Osteoblast (primary cell): ENCODE results near the gene HORMAD2. TPM values are rescaled to one million over a fixed set of nuclear protein-coding genes. Genes with fewer than 3 reads are reported as not detected.

ENCODE experiments used
- DNase-seq: peaks from one replicate; pipeline ENCODE4 v3.0.0; 2011; ENCODE audit warnings: low spot score, mixed read lengths; ENCODE audit not compliant: insufficient read length; ENCODE audit errors: missing footprints
- H2AFZ ChIP-seq: 2 replicates; pipeline ENCODE4 v1.6.0; 2011; ENCODE audit warnings: mild to moderate bottlenecking, low read length
- H3K27ac ChIP-seq: 2 replicates; pipeline ENCODE4 v1.5.1; 2011; ENCODE audit warnings: mild to moderate bottlenecking, low read depth, low read length, moderate library complexity
- H3K27me3 ChIP-seq: 2 replicates; pipeline ENCODE4 v1.6.0; 2012; ENCODE audit warnings: mild to moderate bottlenecking, control low read depth, inconsistent platforms, low read length, moderate library complexity; ENCODE audit not compliant: insufficient read depth
- H3K36me3 ChIP-seq: 2 replicates; pipeline ENCODE4 v1.5.1; 2011; ENCODE audit warnings: mild to moderate bottlenecking, low read length, control low read depth, moderate library complexity; ENCODE audit not compliant: insufficient read depth
- H3K4me1 ChIP-seq: 2 replicates; pipeline ENCODE4 v1.5.1; 2011; ENCODE audit warnings: mild to moderate bottlenecking, low read length, control low read depth, moderate library complexity; ENCODE audit not compliant: insufficient read depth
- H3K4me2 ChIP-seq: 2 replicates; pipeline ENCODE4 v1.6.0; 2011; ENCODE audit warnings: mild to moderate bottlenecking, low read length; ENCODE audit not compliant: insufficient read depth
- H3K4me3 ChIP-seq: fragments of 200-600 bp; sonication (generic); 3 replicates; pipeline ENCODE4 v1.5.1; 2012; ENCODE audit warnings: mild to moderate bottlenecking, low read length, inconsistent platforms; ENCODE audit not compliant: insufficient read depth
- H3K79me2 ChIP-seq: 2 replicates; pipeline ENCODE4 v1.6.0; 2012; ENCODE audit warnings: mild to moderate bottlenecking, low read length, control low read depth, inconsistent platforms; ENCODE audit not compliant: insufficient read depth
- H3K9me3 ChIP-seq: 2 replicates; pipeline ENCODE4 v1.5.1; 2011; ENCODE audit warnings: low read depth, low read length, control low read depth
- H4K20me1 ChIP-seq: 2 replicates; pipeline ENCODE4 v1.6.0; 2012; ENCODE audit warnings: mild to moderate bottlenecking, low read length, control low read depth; ENCODE audit not compliant: insufficient read depth
- CTCF ChIP-seq: IDR thresholded peaks from 2 replicates; pipeline ENCODE4 v1.5.1; 2011; ENCODE audit warnings: mild to moderate bottlenecking, low read depth, low read length, moderate library complexity; ENCODE audit errors: extremely low read depth
- total RNA-seq: library from RNA; depleted of rRNA; stranded (reverse); fragments of >200 nt; gene quantifications from 2 replicates; pipeline ENCODE4 v1.2.3, GENCODE V29; 2012

The HORMAD2 gene
- total RNA-seq, 1 donor: under 0.01 TPM

GRCh38 chr22:30062259-30062658 lies 18.0 kb upstream of the HORMAD2 start:
- no peaks in the 10 kb centered on the region for H3K79me2 ChIP-seq
- no peaks in the 10 kb centered on the region for H3K4me1 ChIP-seq
- no peaks in the 10 kb centered on the region for H3K27me3 ChIP-seq
- no peak for TF ChIP-seq CTCF
- H3K4me2 ChIP-seq: no peak overlapping the region
- DNase-seq: no peak
- H3K9me3 ChIP-seq: no peaks in the 10 kb centered on the region
- H3K36me3 ChIP-seq: no peaks in the 10 kb centered on the region
- H3K4me3 ChIP-seq: no peak overlapping the region
- H4K20me1 ChIP-seq: no peaks in the 10 kb centered on the region
- no peak overlapping the region for H3K27ac ChIP-seq
- H2AFZ ChIP-seq: no peak overlapping the region

GRCh38 chr22:30062950-30063349 lies 17.3 kb upstream of the HORMAD2 start:
- Histone ChIP-seq H3K4me1 (no peaks in the 10 kb centered on the region), H3K36me3 (no peaks in the 10 kb centered on the region), H4K20me1 (no peaks in the 10 kb centered on the region), H2AFZ (no peak overlapping the region), H3K79me2 (no peaks in the 10 kb centered on the region), H3K4me3 (no peak overlapping the region), H3K4me2 (no peak overlapping the region), H3K9me3 (no peaks in the 10 kb centered on the region), H3K27me3 (no peaks in the 10 kb centered on the region), H3K27ac (no peak overlapping the region)
- TF ChIP-seq CTCF: no peak
- DNase-seq: no peak

- no peak overlapping the region for H2AFZ ChIP-seq
- no peak overlapping the region for H3K4me2 ChIP-seq
- H3K79me2 ChIP-seq: no peaks in the 10 kb centered on the region
- H3K27ac ChIP-seq: no peak overlapping the region
- no peaks in the 10 kb centered on the region for H4K20me1 ChIP-seq
- H3K36me3 ChIP-seq: no peaks in the 10 kb centered on the region
- H3K4me1 ChIP-seq: no peaks in the 10 kb centered on the region
- H3K4me3 ChIP-seq: no peak overlapping the region
- H3K27me3 ChIP-seq: no peaks in the 10 kb centered on the region
- no peak for DNase-seq
- TF ChIP-seq CTCF: no peak
- no peaks in the 10 kb centered on the region for H3K9me3 ChIP-seq
Observed at GRCh38 chr22:30064172-30064571, 16.1 kb upstream of the HORMAD2 start.

- no peak overlapping the region for H3K4me2 ChIP-seq
- TF ChIP-seq CTCF: no peak
- H3K4me1 ChIP-seq: no peaks in the 10 kb centered on the region
- H3K36me3 ChIP-seq: no peaks in the 10 kb centered on the region
- H2AFZ ChIP-seq: no peak overlapping the region
- no peak overlapping the region for H3K4me3 ChIP-seq
- no peak for DNase-seq
- H3K9me3 ChIP-seq: no peaks in the 10 kb centered on the region
- H3K27me3 ChIP-seq: peaks cover 46% of the 10 kb centered on the region
- H3K79me2 ChIP-seq: no peaks in the 10 kb centered on the region
- no peak overlapping the region for H3K27ac ChIP-seq
- no peaks in the 10 kb centered on the region for H4K20me1 ChIP-seq
Observed at GRCh38 chr22:30073743-30074142, 6.5 kb upstream of the HORMAD2 start.
